GM12801 (cell line): ENCODE measurements around the gene CEND1.

Experiments
- CTCF ChIP-seq: IDR thresholded peaks from one replicate; pipeline ENCODE4 v1.5.1; 2011; ENCODE audit warnings: control low read depth; ENCODE audit not compliant: insufficient read length; ENCODE audit errors: extremely low read depth

Gene CEND1

GRCh38 chr11:800473-800872 is 10.6 kb upstream of the CEND1 start:
- no peak for TF ChIP-seq CTCF

- TF ChIP-seq CTCF = no peak
Measured at GRCh38 chr11:799641-800316, 9.9 kb upstream of the CEND1 start.

GRCh38 chr11:798093-798713 is 8.3 kb upstream of the CEND1 start, which contains the start of gene SLC25A22:
SLC25A22 (minus strand) TSS chr11:798281; CDS start chr11:795006, 3,275 bp downstream.
- TF ChIP-seq CTCF = no peak

- no peak for TF ChIP-seq CTCF
Measured at GRCh38 chr11:797296-798092, 7.6 kb upstream of the CEND1 start.

- no peak for TF ChIP-seq CTCF
Measured at GRCh38 chr11:796565-797295, 6.8 kb upstream of the CEND1 start.

GRCh38 chr11:795634-796564 is 6.0 kb upstream of the CEND1 start:
- no peak for TF ChIP-seq CTCF
